Superior temporal gyrus (tissue), 1 donor: ENCODE results near the gene ADARB2.
"Not testable (repeated sequence)": the region's sequence is repeated elsewhere in the genome, so short reads cannot be mapped to it uniquely, and the experiment has no call there.

ENCODE experiments used
- DNase-seq: peaks from one replicate; pipeline ENCODE4 v3.0.0-alpha.2; 2016; ENCODE audit errors: extremely low spot score

ADARB2 gene

DNA sequence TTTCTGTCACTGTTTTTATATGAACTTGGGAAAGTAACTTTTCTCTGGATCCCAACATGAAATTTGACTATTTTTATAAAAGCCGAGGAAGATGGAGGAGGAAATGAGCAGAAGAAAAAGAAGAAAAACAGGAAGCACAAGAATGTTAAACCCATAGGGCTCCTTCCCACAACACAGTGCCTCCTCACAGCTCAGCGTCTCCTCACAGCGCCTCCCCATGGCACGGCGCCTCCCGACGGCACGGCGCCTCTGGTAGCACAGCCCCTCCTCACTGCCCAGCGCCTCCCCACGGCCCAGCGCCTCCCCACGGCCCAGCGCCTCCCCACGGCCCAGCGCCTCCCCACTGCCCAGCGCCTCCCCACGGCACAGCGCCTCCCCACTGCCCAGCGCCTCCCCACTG is 410.8 kb downstream of the ADARB2 start:
- not testable (repeated sequence) for DNase-seq

DNA sequence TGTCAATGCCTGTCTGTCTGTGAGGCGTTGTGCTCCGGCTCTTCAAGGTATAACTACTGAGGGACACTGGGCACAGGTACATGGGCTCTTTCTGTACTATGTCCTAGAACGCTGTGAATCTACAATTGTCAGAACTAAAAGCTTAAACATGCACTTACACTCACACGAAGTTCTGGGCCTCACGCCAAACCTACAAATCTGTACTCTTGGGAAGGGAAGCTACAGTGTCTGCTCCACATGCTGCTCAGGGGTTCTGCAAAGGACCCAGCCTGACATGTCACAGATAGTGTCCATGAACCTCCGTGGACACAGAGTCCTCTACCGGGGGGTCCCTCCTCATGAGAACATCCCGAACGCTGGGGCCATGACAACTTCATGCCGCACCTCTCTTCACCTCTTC is 412.4 kb downstream of the ADARB2 start:
- DNase-seq: peak; percentile 30

DNA sequence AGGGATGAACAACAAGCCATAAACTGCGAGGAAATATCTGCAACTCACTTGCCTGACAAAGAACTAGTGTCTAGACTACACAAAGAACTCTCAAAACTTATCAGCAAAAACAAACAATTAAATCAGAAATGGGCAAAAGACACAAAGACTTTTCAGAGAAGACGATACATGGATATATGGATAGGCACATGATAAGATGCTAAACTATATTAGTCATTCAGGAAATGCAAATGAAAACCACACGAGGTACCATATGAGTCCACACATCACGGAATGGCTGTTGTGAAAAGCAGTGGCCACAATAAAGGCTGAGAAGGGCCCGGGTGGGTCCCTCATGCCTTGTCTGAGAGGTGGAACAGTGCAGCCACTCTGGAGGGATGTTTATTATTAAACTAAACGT is 413.4 kb downstream of the ADARB2 start:
- no peak for DNase-seq

DNA sequence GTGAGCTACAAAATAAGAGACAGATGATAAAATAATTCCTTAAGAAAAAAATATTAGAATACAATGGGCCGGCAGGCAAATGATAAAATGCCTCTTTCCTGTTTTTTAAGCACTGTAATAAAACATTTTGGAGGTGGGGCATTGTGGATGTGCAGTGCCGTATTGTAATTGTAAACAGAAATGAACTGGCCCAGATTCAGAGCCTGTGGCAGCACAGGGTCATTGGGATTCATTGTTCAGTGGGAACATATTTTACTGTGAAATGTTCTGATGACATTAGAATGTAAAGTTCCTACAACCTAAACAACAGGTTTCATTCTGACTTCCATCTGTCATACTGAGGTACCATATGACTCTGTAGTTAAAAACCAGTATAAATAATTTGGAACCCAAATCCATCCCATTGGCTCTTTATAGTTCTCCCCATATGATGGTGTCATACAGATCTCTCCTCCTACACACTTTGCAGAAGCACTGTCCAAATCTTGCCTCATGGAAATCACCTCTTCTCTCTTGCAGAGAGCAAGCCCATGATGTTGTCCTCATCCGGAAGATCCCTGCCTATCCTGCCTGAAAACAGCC is 416.5 kb downstream of the ADARB2 start:
- DNase-seq: no peak

DNA sequence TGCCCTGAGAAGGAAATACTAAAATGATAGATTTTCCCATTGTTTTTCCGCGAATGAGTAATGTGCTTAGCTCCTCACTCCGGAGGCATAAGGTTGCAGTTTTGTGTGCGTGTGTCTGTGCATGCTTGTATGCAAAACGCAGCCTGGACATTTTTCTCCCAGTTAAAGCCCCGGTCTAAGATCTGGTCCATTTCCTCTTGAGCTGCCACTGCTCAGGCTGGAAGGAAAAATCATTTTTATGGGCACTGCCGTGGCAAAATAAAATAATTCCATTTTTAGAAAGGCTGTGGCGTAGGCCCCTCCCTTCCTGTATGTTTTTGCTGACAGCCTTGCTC is 420.5 kb downstream of the ADARB2 start:
- no peak for DNase-seq

DNA sequence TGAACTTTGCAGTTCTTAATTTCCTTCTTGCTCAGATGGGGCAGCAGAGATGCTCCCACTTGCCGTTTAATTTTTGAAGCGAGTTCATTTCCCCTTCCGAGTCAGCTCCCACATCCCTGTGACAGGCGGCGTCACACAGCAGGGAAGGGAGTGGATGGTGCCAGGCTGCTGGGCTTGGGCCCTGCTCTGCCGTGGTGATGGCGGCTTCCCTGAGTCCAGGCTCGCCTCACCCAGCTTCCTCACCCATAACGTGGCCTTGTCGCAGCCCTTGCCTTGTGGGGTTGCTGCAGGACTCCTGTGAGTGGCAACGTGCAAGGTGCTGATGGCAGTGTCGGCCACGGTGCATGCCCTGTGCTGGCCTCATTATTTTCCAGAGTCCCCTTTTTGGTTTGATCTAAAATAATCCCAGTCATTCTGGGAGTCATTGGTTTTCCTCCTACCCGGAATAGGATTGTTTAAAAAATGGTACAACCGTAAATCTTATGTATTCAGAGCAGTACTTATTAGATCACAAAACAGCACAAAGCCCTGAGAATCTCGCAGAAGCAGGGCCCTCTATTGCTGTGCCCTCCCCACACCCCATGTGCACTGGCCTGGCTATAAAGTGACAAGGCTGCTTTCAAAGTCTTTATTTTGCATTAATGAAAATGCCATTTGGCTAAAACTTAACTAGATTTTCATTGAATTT is 421.1 kb downstream of the ADARB2 start:
- DNase-seq: peak; percentile 48

DNA sequence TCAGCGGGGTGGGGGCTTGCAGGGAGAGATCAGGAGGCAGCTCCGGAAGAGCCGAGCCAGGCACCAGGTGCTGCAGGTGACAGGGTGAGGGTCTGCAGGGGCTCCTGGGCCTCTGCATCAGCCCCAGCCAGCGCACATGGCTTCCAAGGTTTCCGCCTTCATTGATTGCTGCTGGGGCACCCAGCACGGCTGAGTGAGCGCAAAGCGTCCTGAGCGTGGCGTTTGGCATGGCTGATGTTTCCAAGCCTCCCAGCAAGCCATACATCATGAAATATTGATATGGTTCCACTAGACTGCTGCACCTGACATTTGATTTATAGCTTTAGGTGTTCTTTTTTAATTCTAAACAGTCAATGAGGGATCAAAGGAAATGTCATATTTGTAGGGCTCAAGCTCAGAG is 422.1 kb downstream of the ADARB2 start:
- DNase-seq: no peak

DNA sequence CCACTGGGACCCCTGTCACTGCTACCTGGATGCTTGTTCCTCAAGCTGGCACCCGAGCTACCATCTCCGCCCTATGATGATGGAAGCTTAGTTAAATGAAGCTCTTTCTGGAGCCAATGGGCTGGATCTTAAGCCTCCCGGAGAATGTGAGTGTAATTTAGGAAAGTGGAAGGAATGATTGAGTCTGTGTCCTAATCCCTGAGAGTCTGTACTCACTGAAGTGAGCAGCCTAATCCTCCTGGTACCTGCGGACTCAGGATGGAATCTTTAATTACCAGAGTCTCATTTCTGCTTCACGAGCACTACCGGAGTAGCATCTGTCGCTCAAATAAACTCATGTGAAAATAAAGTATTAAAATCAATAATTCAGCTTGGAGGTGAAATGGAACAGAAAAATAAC is 425.6 kb downstream of the ADARB2 start:
- no peak for DNase-seq

DNA sequence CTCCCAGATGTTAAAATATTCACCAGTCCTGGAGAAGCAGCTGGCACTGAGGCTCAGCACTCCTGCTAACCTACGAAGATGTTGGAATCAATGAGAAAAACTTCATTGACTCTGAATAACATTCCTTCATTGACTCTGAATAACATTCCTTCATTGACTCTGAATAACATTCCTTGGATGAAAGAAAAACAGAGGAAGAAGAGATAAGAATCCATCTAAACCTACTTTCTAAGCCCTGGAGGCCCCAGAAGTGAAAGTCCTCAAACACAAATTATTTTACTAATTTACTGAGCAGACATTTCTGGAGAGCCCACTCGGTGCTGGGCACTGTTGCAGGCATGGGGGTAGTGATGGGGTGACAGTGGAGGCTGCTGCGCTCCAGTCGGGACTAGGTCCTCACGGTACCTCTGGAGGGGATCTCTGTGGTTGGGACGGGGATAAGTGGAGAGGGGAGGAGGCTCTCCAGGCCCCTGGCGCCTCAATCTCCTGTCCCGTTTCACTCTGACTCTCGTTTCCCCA is 427.0 kb downstream of the ADARB2 start:
- no peak for DNase-seq

DNA sequence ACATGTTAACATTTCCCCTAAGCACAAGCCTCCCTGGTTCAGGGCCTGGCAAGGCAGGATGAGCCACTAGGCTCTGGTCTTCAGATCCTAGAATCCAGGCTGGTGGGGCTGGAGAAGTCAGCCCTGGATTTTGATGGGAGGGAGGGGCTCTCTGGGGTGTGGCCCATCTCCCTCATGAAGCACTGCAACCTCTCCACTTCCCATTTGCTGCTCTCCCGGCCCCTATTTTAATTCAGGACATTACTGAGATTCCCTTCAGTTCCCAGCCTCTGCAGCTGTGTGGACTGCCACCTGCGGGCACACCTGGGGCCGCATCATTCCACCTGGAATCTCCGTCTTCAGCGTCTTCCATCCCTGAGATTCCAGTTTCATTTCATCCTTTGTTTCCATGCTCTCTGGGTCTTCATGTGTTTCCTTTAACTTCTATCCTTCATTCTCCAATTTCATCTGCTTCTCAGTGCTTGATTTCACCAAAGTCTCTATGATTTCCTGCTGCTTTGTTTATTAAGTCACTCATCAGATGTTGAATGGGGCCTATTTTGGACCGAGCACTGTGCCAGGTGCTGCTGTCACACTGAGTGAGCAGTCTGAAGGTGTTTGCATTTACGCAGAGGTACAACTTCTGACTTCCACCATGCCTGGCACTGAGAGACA is 427.6 kb downstream of the ADARB2 start:
- DNase-seq: no peak

DNA sequence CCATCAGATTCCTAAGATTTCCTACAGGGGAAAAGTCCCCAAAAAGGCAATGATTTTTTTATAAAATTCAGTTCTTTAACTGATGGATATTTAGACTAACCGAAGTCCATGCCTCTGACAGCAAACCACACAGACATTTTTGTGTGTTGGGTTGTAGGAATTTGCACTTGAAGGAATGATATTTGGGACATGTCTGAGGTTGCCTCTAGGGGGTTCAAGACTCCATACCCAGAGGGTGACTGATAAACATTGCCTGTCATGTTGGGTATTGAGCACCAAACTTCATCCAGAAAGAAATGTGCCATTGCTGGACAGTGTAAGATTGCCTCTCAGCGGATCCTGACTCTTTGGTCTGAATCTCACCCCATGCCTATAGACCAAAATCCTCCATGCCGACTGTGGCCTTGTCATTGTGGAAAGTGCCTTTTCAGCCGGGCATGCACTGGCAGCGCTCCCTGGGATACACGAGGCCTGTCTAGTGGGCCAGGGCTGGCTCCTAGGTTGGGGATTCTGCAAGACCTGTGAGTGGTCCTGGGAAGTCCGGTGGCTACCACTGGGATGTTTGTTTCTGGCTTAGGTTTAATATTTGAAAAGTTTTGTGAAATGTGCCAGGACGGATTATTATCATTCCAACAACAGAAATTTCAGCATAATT is 428.2 kb downstream of the ADARB2 start:
- no peak for DNase-seq

DNA sequence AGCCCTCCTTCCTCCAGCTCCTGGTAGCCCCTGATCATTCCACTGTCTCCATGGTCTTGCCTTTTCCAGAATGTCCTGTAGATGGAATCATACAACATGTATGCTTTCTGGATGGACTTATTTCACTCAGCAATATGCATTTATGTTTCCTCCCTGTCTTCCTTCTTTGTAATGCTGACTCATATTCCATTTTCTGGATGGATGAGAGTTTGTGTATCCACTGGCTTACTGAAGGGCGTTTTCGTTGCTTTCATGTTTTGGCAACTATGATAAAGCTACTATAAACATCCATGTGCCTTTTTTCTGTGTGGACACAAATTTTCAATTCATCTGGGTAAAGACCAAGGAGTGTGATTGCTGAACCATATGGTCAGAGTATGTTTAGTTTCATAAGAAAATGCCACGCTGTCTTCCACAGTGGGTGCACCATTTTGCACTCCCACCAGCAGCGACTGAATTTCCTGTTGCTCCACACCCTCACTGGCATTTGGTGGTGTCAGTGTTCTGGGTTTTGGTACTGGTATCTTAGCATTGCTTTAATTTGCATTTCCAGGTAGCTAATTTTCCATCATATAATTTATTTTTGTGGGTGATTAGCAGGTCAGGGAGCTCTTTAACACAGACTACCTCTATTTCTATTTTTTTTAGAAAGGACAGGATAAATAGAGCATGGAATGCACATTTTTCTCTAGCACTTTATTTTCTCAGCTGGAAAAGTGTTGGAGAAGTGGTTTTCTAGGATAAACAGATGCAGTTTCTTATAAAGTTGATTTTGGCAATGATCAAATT is 429.0 kb downstream of the ADARB2 start:
- no peak for DNase-seq

DNA sequence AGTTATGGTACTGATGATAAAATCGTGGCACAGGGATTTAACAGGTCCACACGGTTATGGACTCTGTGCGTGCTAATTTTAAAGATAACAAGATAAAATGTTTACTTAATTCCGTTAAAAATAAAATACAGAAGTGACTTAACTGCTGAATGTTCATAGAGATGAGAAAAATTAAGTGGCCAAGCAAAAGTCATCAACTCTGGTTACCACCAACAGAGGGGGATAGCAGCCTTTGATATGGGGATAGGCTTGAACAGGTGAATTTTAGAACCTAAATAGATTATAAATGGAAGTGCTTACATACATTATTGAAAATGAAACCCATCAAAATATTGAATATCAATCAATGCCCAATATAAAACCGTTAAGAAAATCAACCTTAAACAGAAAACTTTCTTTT is 436.2 kb downstream of the ADARB2 start:
- peak; percentile 20 for DNase-seq

DNA sequence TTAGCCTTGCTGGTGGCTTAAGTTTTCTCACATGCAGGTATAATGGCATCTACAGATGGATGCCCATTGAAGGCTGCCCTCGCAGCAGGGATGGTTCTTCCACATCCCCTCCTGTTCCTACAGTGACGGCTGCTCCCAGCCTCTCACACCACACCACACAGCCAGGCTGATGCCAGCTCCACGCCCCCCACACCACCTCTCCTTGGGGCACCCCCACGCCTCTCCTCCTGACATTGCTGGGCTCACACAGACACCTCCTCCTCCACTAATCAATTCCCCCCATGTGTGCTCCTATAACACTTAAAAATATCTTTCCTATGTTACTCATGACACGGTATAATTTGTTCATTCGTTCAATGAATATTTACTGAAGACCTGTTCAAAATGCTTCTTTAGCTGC is 437.1 kb downstream of the ADARB2 start:
- no peak for DNase-seq

DNA sequence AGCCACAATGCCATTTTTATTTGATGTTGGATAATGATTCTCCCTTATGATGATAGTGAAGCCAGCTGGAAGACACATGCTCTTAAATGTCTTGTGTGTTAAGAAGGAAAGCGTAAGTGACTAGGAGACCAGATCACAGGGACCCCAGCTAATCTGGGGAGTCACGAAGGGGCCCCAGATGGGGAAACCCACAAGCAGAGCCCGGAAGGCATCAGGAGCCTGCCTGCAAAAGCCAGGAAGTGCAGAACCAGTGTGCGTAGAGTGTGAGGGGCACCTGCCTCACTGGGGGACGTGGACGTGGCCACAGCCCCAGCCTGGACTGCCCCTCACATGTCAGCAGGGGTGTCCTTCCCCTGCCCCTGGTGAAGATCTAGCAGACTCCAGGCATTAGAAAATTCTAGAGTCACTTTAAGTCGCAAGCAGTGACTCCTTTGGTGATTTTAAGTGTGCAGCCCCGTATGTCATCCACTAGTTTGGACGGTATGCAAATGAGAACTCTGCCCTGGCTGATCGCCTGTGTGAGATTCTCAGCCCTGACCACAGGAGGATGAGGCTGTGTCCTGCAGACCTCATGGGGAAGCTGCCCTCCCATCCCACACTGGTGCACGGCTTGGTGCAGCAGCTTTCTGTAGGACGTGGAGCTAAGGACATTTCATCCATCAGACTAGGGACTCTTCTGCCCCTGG is 438.1 kb downstream of the ADARB2 start:
- DNase-seq: no peak

DNA sequence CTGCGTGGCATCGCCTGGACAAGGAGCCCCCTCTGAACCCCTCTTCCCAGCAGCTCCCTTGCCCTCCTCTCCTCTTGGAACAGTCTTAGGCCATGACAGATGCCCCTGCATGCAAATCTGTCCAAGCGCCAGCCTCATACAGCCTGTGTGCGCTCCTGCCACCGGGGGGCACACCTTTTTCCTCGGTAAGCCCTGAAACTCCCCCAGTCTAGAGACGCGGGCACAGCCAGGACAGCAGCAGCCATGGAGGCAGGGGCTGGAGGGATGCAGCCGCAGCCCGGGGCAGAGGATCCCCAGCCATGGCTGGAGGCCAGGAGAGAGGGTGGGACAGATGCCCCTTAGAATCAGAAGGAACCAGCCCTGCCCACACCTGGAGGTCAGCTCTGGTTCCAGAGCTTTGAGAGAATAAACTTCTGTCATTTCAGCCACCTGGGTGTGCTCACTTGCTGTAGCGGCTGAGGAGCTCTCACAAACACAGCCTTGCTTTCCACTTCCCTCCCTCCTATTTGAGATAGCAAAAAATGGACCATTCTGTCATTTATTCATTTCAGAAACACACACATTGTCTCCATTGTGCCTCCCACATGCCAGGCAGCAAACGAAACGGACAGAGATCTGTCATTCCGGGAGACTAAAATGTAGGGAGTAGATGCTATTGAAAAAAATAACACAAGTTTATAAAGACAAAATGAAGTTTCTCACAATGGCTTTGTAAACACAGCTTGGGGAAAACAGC is 439.6 kb downstream of the ADARB2 start:
- DNase-seq: peak; percentile 57

DNA sequence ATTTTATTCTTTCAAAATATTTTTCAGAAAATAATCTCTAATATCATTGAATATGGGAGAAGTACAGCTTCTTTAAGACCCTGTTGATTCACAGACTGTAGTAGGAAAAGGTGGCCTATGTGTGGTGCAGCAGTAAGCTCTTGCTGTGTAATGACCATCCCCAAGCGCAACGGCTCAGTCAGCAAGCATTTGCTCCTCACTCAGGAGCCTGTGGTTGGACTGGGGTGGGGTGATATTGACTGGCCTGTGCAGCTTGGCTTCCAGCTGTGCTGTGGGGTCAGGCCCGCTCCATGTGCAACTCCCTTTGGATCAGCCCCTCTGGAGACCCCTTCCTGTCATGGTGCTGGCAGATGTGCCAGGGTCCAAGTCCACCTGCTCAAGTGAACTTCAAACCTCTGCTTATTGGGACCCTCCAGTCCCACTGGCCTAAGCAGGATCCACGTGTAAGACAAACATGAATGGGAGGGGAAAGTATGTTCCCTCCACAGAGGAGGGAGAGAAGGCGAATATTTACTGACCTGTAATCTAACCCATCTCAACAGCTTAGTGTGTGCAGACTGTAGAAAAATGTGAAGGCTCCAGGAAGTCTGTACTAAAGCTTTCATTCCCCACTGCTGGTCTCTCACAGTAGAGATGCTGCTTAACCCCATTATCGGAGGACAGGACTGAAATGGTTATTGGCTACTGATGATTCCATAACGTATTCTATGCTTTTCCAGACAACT is 441.4 kb downstream of the ADARB2 start:
- DNase-seq: no peak

DNA sequence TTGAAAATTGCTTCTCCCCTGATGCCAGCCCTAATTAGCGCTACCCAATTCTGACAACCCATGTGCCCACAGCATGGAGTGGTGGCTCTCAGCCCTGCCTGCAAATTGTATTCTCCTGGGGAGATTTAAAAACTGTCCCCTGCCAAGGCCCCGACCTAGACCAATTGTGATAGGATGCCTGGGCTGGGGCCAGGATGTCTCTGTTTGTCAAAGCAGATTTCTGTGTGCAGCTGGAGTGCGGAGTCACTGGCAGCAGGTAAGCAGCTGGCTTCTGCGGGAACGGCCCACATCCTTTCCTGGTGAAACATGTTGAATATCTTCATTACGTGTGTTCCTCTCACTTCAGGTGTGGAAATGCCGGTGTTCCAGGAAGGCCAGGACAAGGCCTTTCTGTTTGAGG is 442.6 kb downstream of the ADARB2 start:
- no peak for DNase-seq

DNA sequence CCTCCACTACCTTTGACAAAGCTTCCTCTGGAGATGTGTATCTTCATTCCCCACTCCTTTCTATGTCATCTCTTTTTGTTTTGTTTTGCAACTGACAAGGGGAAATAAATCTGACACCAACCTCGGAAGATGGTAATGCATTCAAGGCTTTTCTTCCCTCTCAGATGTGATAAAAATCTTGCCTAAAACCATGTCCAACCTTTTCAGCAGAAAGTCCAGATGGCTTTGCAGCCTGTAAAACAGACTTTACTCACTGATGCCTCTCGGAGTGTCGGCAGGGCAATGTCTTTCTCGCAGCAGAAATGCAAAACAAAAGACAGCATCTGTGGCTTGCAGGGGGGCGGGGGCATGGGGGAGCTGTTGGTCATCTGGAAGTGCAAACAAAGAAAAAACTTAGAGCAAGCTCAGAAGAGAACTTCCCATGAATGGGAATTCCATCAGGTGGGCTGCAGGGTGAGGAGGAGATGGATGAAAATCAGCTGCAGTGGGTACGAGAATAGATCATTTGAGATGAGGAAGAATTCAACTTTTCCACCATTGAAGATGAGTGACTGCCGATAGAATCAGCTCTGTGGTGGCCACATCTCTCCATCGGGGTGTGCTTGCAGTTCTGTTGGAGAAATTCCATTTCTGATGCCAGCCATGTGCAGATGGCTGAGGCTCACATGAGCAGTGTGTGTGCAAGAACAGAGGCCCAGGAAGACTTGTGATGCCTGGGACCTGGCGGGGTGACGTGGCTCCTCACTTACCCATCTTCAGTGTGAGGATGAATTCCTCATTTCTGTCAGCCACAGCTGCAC is 443.5 kb downstream of the ADARB2 start:
- peak; percentile 71 for DNase-seq
